ENCODE results near the gene MEAK7. TPM values are rescaled to one million over a fixed set of nuclear protein-coding genes. Genes with fewer than 3 reads are reported as not detected.
"Not testable (repeated sequence)": the region's sequence is repeated elsewhere in the genome, so short reads cannot be mapped to it uniquely, and the experiment has no call there.

MEAK7 gene
- total RNA-seq, 1 donor from 2014 or later: 10.8 TPM

GRCh38 chr16:84518804-84519341 lies 14.4 kb upstream of the MEAK7 start:
- ATAC-seq (no peak), DNase-seq (no peak)
- Histone ChIP-seq H3K27ac (no peak overlapping the region), H3K4me1 (no peaks in the 10 kb centered on the region), H3K27me3 (no peaks in the 10 kb centered on the region), H3K36me3 (no peaks in the 10 kb centered on the region), H3K9me3 (no peaks in the 10 kb centered on the region), H3K4me3 (no peak overlapping the region)
- intact Hi-C loops (cut with DNase I): loop anchor here (10.0 kb wide), 1 partner anchor 206 kb away; no protein-coding TSS in a partner anchor
- TF ChIP-seq, protein P1, sequence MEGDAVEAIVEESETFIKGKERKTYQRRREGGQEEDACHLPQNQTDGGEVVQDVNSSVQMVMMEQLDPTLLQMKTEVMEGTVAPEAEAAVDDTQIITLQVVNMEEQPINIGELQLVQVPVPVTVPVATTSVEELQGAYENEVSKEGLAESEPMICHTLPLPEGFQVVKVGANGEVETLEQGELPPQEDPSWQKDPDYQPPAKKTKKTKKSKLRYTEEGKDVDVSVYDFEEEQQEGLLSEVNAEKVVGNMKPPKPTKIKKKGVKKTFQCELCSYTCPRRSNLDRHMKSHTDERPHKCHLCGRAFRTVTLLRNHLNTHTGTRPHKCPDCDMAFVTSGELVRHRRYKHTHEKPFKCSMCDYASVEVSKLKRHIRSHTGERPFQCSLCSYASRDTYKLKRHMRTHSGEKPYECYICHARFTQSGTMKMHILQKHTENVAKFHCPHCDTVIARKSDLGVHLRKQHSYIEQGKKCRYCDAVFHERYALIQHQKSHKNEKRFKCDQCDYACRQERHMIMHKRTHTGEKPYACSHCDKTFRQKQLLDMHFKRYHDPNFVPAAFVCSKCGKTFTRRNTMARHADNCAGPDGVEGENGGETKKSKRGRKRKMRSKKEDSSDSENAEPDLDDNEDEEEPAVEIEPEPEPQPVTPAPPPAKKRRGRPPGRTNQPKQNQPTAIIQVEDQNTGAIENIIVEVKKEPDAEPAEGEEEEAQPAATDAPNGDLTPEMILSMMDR (IDR thresholded peaks at IDR 0.05): no peak

- intact Hi-C loops (cut with DNase I): loop anchor here (10.0 kb wide), 1 partner anchor 207 kb away; no protein-coding TSS in a partner anchor
Measured at GRCh38 chr16:84518220-84518619, 13.8 kb upstream of the MEAK7 start.

DNA sequence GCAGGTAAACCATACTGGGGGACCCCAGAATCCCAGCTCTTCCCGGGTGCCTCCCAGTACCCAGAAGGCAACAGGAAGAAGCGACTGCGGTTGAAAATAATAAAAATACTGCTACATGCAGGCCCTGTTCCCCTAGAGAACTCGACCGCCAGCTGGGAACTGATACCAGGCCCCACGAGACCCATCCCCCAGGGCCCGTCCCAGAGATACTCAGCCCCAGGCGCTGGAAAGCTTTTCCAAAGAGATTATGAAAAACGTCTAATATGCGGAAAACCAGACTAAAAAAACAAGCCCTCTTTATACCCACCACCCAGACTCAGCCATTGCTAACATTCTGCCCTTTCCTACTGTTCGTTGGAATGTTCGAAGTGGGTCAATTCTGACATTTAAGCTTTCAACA lies 12.9 kb upstream of the MEAK7 start:
- no peak for DNase-seq
- H3K36me3 ChIP-seq: no peaks in the 10 kb centered on the region
- no peaks in the 10 kb centered on the region for H3K27me3 ChIP-seq
- TF ChIP-seq, protein P1 (IDR thresholded peaks at IDR 0.05): no peak
- ATAC-seq: no peak
- no peaks in the 10 kb centered on the region for H3K9me3 ChIP-seq
- H3K27ac ChIP-seq: no peak overlapping the region
- intact Hi-C loops (cut with DNase I): loop anchor here (10.0 kb wide), 1 partner anchor 207 kb away; no protein-coding TSS in a partner anchor
- H3K4me3 ChIP-seq: no peak overlapping the region
- no peaks in the 10 kb centered on the region for H3K4me1 ChIP-seq

More at GRCh38 chr16:84518220-84518619, 13.8 kb upstream of the MEAK7 start:
- not testable (repeated sequence) for H3K27me3 ChIP-seq, H3K4me3 ChIP-seq, ATAC-seq, H3K36me3 ChIP-seq, DNase-seq, H3K9me3 ChIP-seq, H3K27ac ChIP-seq, H3K4me1 ChIP-seq

DNA sequence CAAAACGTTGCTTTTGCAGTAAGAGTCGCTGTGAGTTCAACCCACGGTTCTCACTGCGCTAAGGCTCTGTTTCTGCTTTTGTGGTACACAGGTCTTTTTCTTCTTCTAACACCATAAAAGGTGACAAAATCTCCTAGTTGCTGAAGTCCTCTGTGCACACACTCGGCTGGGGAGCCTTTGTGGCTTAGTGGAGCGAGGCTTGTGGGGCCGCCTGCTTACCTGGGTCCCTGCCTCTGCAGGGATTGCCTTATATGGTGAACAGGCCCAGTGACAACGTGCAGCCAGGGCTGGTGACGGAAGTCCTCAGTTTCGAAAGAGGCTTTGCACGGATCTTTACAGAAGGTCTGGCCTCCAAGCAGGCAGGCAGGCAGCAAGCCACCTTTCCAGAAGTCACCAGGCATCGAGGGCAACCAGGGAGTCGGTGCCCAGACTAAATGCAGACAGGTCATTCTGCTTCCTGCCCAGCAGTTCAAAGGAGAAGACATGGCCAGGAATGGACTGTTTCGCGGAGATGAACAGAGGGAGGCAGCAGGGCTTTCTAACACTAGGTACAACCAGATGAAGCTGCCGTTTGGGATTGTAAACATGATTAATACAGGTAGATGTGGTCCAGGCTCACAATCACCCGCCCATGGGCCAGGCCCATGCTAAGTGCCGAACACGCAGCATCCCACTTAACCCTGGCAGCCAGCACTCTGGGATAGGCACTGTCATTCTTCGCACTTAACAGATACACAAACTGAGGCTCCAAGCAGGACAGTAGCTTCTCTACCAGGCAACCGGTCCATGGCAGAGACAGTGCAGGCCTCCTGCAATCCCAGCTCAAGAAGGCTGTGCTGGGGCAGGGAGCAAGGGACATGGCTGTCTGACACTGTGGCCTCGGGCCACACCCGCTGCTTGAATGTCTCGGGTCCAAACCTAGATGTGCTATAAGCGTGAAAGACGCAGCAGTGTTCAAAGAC lies 10.7 kb upstream of the MEAK7 start:
- intact Hi-C loops (cut with DNase I): loop anchor here (5.0 to 10.0 kb wide), 2 partner anchors 107 to 210 kb away; no protein-coding TSS in a partner anchor
- Histone ChIP-seq H3K27ac (peak overlapping the region; percentile 17), H3K36me3 (no peaks in the 10 kb centered on the region), H3K4me3 (no peak overlapping the region), H3K9me3 (no peaks in the 10 kb centered on the region), H3K27me3 (no peaks in the 10 kb centered on the region), H3K4me1 (peaks cover 3% of the 10 kb centered on the region)
- ATAC-seq (peak; percentile 80), DNase-seq (peak; percentile 76)
- TF ChIP-seq, protein P1 (IDR thresholded peaks at IDR 0.05): no peak

GRCh38 chr16:84514295-84514873 lies 9.9 kb upstream of the MEAK7 start:
- Histone ChIP-seq H3K4me1 (peaks cover 3% of the 10 kb centered on the region), H3K9me3 (no peaks in the 10 kb centered on the region), H3K27me3 (no peaks in the 10 kb centered on the region), H3K27ac (no peak overlapping the region), H3K4me3 (no peak overlapping the region), H3K36me3 (no peaks in the 10 kb centered on the region)
- DNase-seq (no peak), ATAC-seq (no peak)
- TF ChIP-seq, protein P1 (IDR thresholded peaks at IDR 0.05): no peak
- intact Hi-C loops (cut with DNase I): loop anchor here (5.0 to 10.0 kb wide), 2 partner anchors 108 to 210 kb away; no protein-coding TSS in a partner anchor
